ENCODE measurements around the gene GEMIN8.

Gene GEMIN8

GRCh38 chrX:13990126-13990800 lies 39.4 kb downstream of the GEMIN8 start:
- Histone ChIP-seq H3K9ac (no peak overlapping the region), H4K20me1 (peaks cover 0 to 2% (median 0%) of the 10 kb centered on the region in 11 experiments; a peak in 3 of 22 replicates), H3K9me3 (replicated peaks in 1 of 11) (peaks cover 0 to 24% (median 0%) of the 10 kb centered on the region in 11 experiments; a peak in 4 of 22 replicates), H3K36me3 (no peaks in the 10 kb centered on the region), H3K4me1 (no peaks in the 10 kb centered on the region), H3K27me3 (peaks cover 92 to 100% (median 100%) of the 10 kb centered on the region in 11 experiments), H3K4me3 (no peak overlapping the region), H3K27ac (no peak overlapping the region), H3K4me2 (no peak overlapping the region)
- TF ChIP-seq Cebpa-rat (IDR thresholded peaks at IDR 0.05) = no peak

DNA sequence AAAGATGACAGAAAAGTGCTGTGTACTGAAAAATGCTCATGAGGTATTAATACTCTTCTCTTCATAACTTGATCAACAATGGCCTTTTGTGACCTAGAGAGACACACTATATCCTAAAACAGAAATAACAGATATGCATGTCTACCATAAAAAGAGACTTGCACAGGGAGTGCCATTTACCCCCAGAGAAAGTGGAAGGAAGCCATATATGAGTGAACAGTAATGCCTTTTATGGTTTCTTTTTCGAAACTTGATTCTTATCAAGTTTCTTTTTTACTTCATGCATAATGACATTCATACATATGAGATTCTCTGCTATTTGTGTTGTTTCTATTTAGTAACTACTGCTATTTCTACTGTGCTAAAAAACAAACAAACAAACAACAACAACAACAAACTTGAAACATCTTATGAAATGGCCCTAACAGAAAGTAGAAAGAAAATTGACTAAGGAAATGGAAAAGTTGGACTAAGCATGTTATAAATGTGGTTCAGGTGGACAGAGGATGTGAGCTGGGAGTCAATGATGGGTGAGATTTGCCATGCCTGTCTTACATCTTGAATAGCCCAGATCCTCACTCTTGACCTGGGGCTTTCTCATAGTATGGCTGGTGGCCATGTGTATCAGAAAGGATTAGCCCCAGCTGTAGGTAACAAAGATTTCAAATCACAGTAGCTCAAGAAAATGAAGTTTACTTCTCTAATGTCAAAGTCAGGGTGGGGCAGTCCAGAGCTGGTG lies 43.8 kb downstream of the GEMIN8 start:
- no peak overlapping the region for H3K4me2 ChIP-seq
- no peak for TF ChIP-seq Cebpa-rat (IDR thresholded peaks at IDR 0.05)
- H3K4me1 ChIP-seq = peaks cover 0 to 10% (median 0%) of the 10 kb centered on the region in 10 experiments; a peak in 1 of 20 replicates
- H3K9ac ChIP-seq = no peak overlapping the region
- peaks cover 9 to 65% (median 26%) of the 10 kb centered on the region in 11 experiments for H3K9me3 ChIP-seq (replicated peaks in 1 of 11)
- H3K36me3 ChIP-seq = no peaks in the 10 kb centered on the region
- H3K27ac ChIP-seq = no peak overlapping the region
- H3K4me3 ChIP-seq = no peak overlapping the region
- peaks cover 89 to 100% (median 98%) of the 10 kb centered on the region in 11 experiments for H3K27me3 ChIP-seq
- peaks cover 0 to 2% (median 0%) of the 10 kb centered on the region in 11 experiments; a peak in 2 of 22 replicates for H4K20me1 ChIP-seq

- Histone ChIP-seq H3K4me3 (no peak overlapping the region), H3K36me3 (no peaks in the 10 kb centered on the region), H3K9me3 (replicated peaks in 1 of 11) (peaks cover 9 to 69% (median 26%) of the 10 kb centered on the region in 11 experiments), H3K4me1 (peaks cover 0 to 10% (median 0%) of the 10 kb centered on the region in 10 experiments; a peak in 1 of 20 replicates), H3K4me2 (0 out of 22 replicates have a peak overlapping the region, but pooled peaks of 1 of the 11 experiments have one; percentile 13), H3K9ac (no peak overlapping the region), H4K20me1 (no peaks in the 10 kb centered on the region; a peak in 1 of 22 replicates), H3K27ac (peak overlapping the region in 1 of 11 experiments; percentile 34; a peak in 2 of 22 replicates), H3K27me3 (peaks cover 81 to 99% (median 93%) of the 10 kb centered on the region in 11 experiments)
- no peak for TF ChIP-seq Cebpa-rat (IDR thresholded peaks at IDR 0.05)
Observed at GRCh38 chrX:13983734-13984133, 46.0 kb downstream of the GEMIN8 start.

- Histone ChIP-seq H3K36me3 (no peaks in the 10 kb centered on the region), H4K20me1 (no peaks in the 10 kb centered on the region; a peak in 2 of 22 replicates), H3K9ac (no peak overlapping the region), H3K4me3 (no peak overlapping the region), H3K4me2 (no peak overlapping the region), H3K27me3 (peaks cover 67 to 80% (median 75%) of the 10 kb centered on the region in 11 experiments), H3K9me3 (replicated peaks in 1 of 11) (peaks cover 0 to 16% (median 9%) of the 10 kb centered on the region in 11 experiments; a peak in 12 of 22 replicates), H3K27ac (no peak overlapping the region), H3K4me1 (no peaks in the 10 kb centered on the region)
- TF ChIP-seq Cebpa-rat (IDR thresholded peaks at IDR 0.05) = no peak
Observed at GRCh38 chrX:13968198-13968597, 61.5 kb downstream of the GEMIN8 start.

- H3K27ac ChIP-seq = no peak overlapping the region
- no peaks in the 10 kb centered on the region for H3K4me1 ChIP-seq
- peaks cover 0 to 16% (median 9%) of the 10 kb centered on the region in 11 experiments; a peak in 11 of 22 replicates for H3K9me3 ChIP-seq (replicated peaks in 1 of 11)
- peaks cover 70 to 86% (median 80%) of the 10 kb centered on the region in 11 experiments for H3K27me3 ChIP-seq
- H4K20me1 ChIP-seq = no peaks in the 10 kb centered on the region; a peak in 2 of 22 replicates
- H3K9ac ChIP-seq = no peak overlapping the region
- no peaks in the 10 kb centered on the region for H3K36me3 ChIP-seq
- no peak overlapping the region for H3K4me3 ChIP-seq
- H3K4me2 ChIP-seq = no peak overlapping the region
- no peak for TF ChIP-seq Cebpa-rat (IDR thresholded peaks at IDR 0.05)
Observed at GRCh38 chrX:13967636-13968035, 62.1 kb downstream of the GEMIN8 start.

DNA sequence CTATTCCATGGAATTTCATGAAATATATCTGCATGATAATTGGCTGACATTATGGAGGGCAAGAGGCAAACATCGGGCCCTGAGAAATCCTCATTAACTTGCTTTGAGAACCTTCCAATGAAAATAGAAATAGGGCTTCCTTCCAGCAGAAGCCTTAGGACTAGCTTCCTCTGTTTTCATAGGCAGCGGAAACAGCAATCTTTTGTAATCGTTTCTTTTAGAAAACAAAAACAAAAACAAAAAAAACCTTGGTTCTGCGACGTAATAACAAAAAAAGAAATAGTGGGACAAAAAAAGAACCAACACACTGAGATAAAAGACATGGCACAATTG lies 62.9 kb downstream of the GEMIN8 start:
- Histone ChIP-seq H3K27ac (no peak overlapping the region), H4K20me1 (no peaks in the 10 kb centered on the region; a peak in 2 of 22 replicates), H3K27me3 (peaks cover 79 to 95% (median 88%) of the 10 kb centered on the region in 11 experiments)

GRCh38 chrX:13966071-13966792 lies 63.5 kb downstream of the GEMIN8 start:
- TF ChIP-seq Cebpa-rat (IDR thresholded peaks at IDR 0.05) = no peak
- peaks cover 84 to 95% (median 91%) of the 10 kb centered on the region in 11 experiments for H3K27me3 ChIP-seq

More for the DNA sequence above, 62.9 kb downstream of the GEMIN8 start:
- H3K9ac ChIP-seq = no peak overlapping the region
- no peak overlapping the region for H3K4me3 ChIP-seq
- H3K4me1 ChIP-seq = 0 out of 20 replicates have a peak, but pooled peaks cover 0 to 2% (median 0%) of the 10 kb centered on the region in 10 experiments
- no peak for TF ChIP-seq Cebpa-rat (IDR thresholded peaks at IDR 0.05)
- H3K9me3 ChIP-seq (replicated peaks in 1 of 11) = peaks cover 0 to 16% (median 9%) of the 10 kb centered on the region in 11 experiments; a peak in 10 of 22 replicates
- H3K36me3 ChIP-seq = no peaks in the 10 kb centered on the region
- H3K4me2 ChIP-seq = no peak overlapping the region

DNA sequence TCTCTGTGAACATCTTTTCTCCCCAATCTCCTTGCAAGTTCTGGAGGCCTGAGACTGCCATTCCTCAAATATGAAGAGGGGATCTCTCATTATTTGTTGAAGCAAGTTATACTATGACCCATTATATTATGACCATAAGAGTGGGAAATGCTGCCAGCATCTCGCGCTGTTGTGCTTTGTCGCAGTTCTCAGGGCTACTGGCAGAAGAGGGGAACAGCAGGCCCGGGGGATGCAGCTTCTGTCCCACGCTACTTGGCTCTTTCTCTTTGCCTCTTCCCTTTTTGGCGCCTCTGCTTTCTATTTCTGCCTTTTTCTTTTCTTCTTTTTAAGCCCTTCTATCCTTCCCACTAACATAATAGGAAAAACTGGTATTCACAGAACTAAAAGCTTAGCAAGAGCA lies 64.2 kb downstream of the GEMIN8 start:
- no peak overlapping the region for H3K4me3 ChIP-seq

More at GRCh38 chrX:13966071-13966792, 63.5 kb downstream of the GEMIN8 start:
- Histone ChIP-seq H3K4me1 (0 out of 20 replicates have a peak, but pooled peaks cover 0 to 6% (median 0%) of the 10 kb centered on the region in 10 experiments), H3K36me3 (no peaks in the 10 kb centered on the region), H3K27ac (no peak overlapping the region), H3K9ac (no peak overlapping the region), H3K9me3 (replicated peaks in 1 of 11) (peaks cover 0 to 10% (median 4%) of the 10 kb centered on the region in 11 experiments; a peak in 8 of 22 replicates), H4K20me1 (no peaks in the 10 kb centered on the region; a peak in 2 of 22 replicates), H3K4me3 (no peak overlapping the region), H3K4me2 (no peak overlapping the region)

More for the DNA sequence above, 64.2 kb downstream of the GEMIN8 start:
- Histone ChIP-seq H3K9ac (no peak overlapping the region), H3K27me3 (peaks cover 90 to 96% (median 95%) of the 10 kb centered on the region in 11 experiments), H3K4me1 (0 out of 20 replicates have a peak, but pooled peaks cover 0 to 6% (median 0%) of the 10 kb centered on the region in 10 experiments), H3K9me3 (replicated peaks in 1 of 11) (peaks cover 0 to 12% (median 0%) of the 10 kb centered on the region in 11 experiments; a peak in 5 of 22 replicates), H3K27ac (no peak overlapping the region), H3K36me3 (no peaks in the 10 kb centered on the region), H3K4me2 (no peak overlapping the region), H4K20me1 (no peaks in the 10 kb centered on the region; a peak in 2 of 22 replicates)
- TF ChIP-seq Cebpa-rat (IDR thresholded peaks at IDR 0.05) = no peak

Measured in BLaER1 treated with 17β-estradiol and CSF1 and Interleukin-3, amounts not matched to agents 10 nM and 100 nM (cell line).